H1 (cell line): ENCODE results near the gene ACHE. TPM values are rescaled to one million over a fixed set of nuclear protein-coding genes. Genes with fewer than 3 reads are reported as not detected.

Experiments used
- CTCF ChIA-PET: fragments of 300-600 bp; sonication (Branson Sonifier 250); formaldehyde crosslinking; loops from one replicate; lab custom pipeline; 2021; ENCODE audit not compliant: partially characterized antibody; lab: Charles Lee
- POLR2A ChIA-PET: fragments of 300-600 bp; sonication (Branson Sonifier 250); formaldehyde crosslinking; loops from one replicate; lab custom pipeline; 2021; ENCODE audit warnings: inconsistent platforms; ENCODE audit not compliant: partially characterized antibody; lab: Charles Lee
- DNase-seq, 2 experiments: peaks; one replicate each; pipeline versions ENCODE4 v3.0.0 to v3.0.0-alpha.2; 2010 to 2022; ENCODE audit warnings: low spot score in 2 of 2, low read depth in 1 of 2, mixed read lengths in 1 of 2
- FAIRE-seq: peaks from 2 replicates; lab custom pipeline; 2011; peaks lifted over from hg19 to GRCh38; lab: Jason Lieb, UNC
- H2AFZ ChIP-seq: 2 replicates; pipeline ENCODE4 v1.8.1; 2012; ENCODE audit warnings: low read length, inconsistent platforms
- H2AK5ac ChIP-seq: 2 replicates; pipeline ENCODE4 v1.6.1; 2013; ENCODE audit warnings: low read depth, low read length
- H2BK120ac ChIP-seq: replicated peaks from 2 replicates; pipeline ENCODE3; 2013; ENCODE audit warnings: low read depth, low read length, inconsistent platforms
- H2BK12ac ChIP-seq: 2 replicates; pipeline ENCODE4 v1.6.1; 2013; ENCODE audit warnings: low read depth, low read length
- H2BK15ac ChIP-seq: 2 replicates; pipeline ENCODE4 v1.6.1; 2013; ENCODE audit warnings: low read length
- H2BK20ac ChIP-seq: 2 replicates; pipeline ENCODE4 v1.6.1; 2013; ENCODE audit warnings: low read length
- H2BK5ac ChIP-seq: 2 replicates; pipeline ENCODE4 v1.6.1; 2013; ENCODE audit warnings: low read depth, low read length
- H3K14ac ChIP-seq: 2 replicates; pipeline ENCODE4 v1.6.1; 2013; ENCODE audit warnings: inconsistent platforms; ENCODE audit not compliant: insufficient read length
- H3K18ac ChIP-seq: 2 replicates; pipeline ENCODE4 v1.6.1; 2013; ENCODE audit warnings: low read length; ENCODE audit errors: extremely low read depth
- H3K23ac ChIP-seq: 2 replicates; pipeline ENCODE4 v1.6.1; 2013; ENCODE audit warnings: inconsistent platforms; ENCODE audit not compliant: insufficient read length
- H3K23me2 ChIP-seq: 2 replicates; pipeline ENCODE4 v1.6.1; 2013; ENCODE audit warnings: low read depth, low read length
- H3K27ac ChIP-seq: 2 replicates; pipeline ENCODE4 v1.6.1; 2011; ENCODE audit warnings: low read depth, low read length, inconsistent platforms
- H3K27me3 ChIP-seq, 4 experiments: replicated peaks in 1 of 4; 1 replicate in 1 of 4; 2 replicates in 3 of 4; pipeline versions ENCODE4 v1.6.1 to v1.8.1; 2011 to 2013; ENCODE audit warnings: low read length in 3 of 4, mild to moderate bottlenecking in 3 of 4, inconsistent platforms in 2 of 4, mixed read lengths in 2 of 4, moderate library complexity in 1 of 4; ENCODE audit not compliant: control insufficient read depth in 3 of 4, insufficient read depth in 3 of 4; ENCODE audit errors: extremely low read depth in 1 of 4
- H3K36me3 ChIP-seq, 4 experiments: 2 replicates each; pipeline versions ENCODE4 v1.6.1 to v1.8.1; 2011 to 2013; ENCODE audit warnings: mild to moderate bottlenecking in 4 of 4, low read length in 3 of 4, moderate library complexity in 2 of 4, control low read depth in 1 of 4, inconsistent platforms in 1 of 4; ENCODE audit not compliant: insufficient read depth in 4 of 4, control insufficient read depth in 2 of 4
- H3K4ac ChIP-seq: replicated peaks from 2 replicates; pipeline ENCODE3; 2013; ENCODE audit warnings: low read length, low read depth, mixed read lengths, inconsistent platforms; ENCODE audit not compliant: insufficient read length
- H3K4me1 ChIP-seq, 4 experiments: replicated peaks in 1 of 4; 1 replicate in 1 of 4; 2 replicates in 3 of 4; pipeline versions ENCODE4 v1.6.1 to v1.8.1; 2011 to 2013; ENCODE audit warnings: low read length in 3 of 4, inconsistent platforms in 2 of 4, mixed read lengths in 1 of 4; ENCODE audit not compliant: insufficient read depth in 4 of 4, control insufficient read depth in 3 of 4
- H3K4me2 ChIP-seq, 2 experiments: 2 replicates each; pipeline versions ENCODE4 v1.6.1 to v1.8.1; 2011 to 2013; ENCODE audit warnings: low read depth in 2 of 2, low read length in 2 of 2, control low read depth in 1 of 2, inconsistent platforms in 1 of 2, mild to moderate bottlenecking in 1 of 2; ENCODE audit not compliant: insufficient read depth in 1 of 2
- H3K4me3 ChIP-seq, 4 experiments: fragments of 200-600, 300-600 bp in 1 of 4; sonication (generic), shearing (Covaris generic), sonication (Bioruptor Twin) in 1 of 4; 2 replicates each; pipeline versions ENCODE4 v1.5.1 to v1.8.1; 2011 to 2016; ENCODE audit warnings: low read length in 4 of 4, low read depth in 3 of 4, control low read depth in 2 of 4, inconsistent platforms in 2 of 4, mild to moderate bottlenecking in 2 of 4, mixed read lengths in 1 of 4, moderate library complexity in 1 of 4; ENCODE audit not compliant: insufficient read depth in 2 of 4; ENCODE audit errors: extremely low read depth in 1 of 4
- H3K56ac ChIP-seq: replicated peaks from 2 replicates; pipeline ENCODE3; 2013; ENCODE audit warnings: low read depth, mild to moderate bottlenecking, mixed read lengths, low read length, inconsistent platforms; ENCODE audit not compliant: insufficient read length
- H3K79me1 ChIP-seq: 2 replicates; pipeline ENCODE4 v1.6.1; 2013; ENCODE audit warnings: low read depth, low read length, control low read depth
- H3K79me2 ChIP-seq, 2 experiments: 2 replicates each; pipeline versions ENCODE4 v1.6.1 to v1.8.1; 2012 to 2013; ENCODE audit warnings: low read length in 2 of 2, mild to moderate bottlenecking in 2 of 2, inconsistent platforms in 1 of 2; ENCODE audit not compliant: insufficient read depth in 2 of 2, control insufficient read depth in 1 of 2
- H3K9ac ChIP-seq, 4 experiments: replicated peaks in 1 of 4; 1 replicate in 1 of 4; 2 replicates in 3 of 4; pipeline versions ENCODE4 v1.6.1 to v1.8.1; 2011 to 2013; ENCODE audit warnings: low read depth in 3 of 4, low read length in 3 of 4, control low read depth in 2 of 4, mild to moderate bottlenecking in 2 of 4, moderate library complexity in 2 of 4, inconsistent platforms in 1 of 4; ENCODE audit errors: extremely low read depth in 1 of 4
- H3K9me3 ChIP-seq, 2 experiments: 2 replicates each; pipeline versions ENCODE4 v1.6.1 to v1.8.1; 2012 to 2013; ENCODE audit warnings: mild to moderate bottlenecking in 2 of 2, moderate library complexity in 2 of 2, control low read depth in 1 of 2, inconsistent platforms in 1 of 2, low read depth in 1 of 2, low read length in 1 of 2, mixed read lengths in 1 of 2; ENCODE audit not compliant: insufficient read depth in 2 of 2
- H4K20me1 ChIP-seq, 2 experiments: replicated peaks in 1 of 2; 2 replicates each; pipeline versions ENCODE3 to v1.8.1; 2011 to 2013; ENCODE audit warnings: inconsistent platforms in 2 of 2, low read length in 2 of 2, mild to moderate bottlenecking in 1 of 2; ENCODE audit not compliant: insufficient read depth in 2 of 2, control insufficient read depth in 1 of 2
- H4K5ac ChIP-seq: 2 replicates; pipeline ENCODE4 v1.6.1; 2013; ENCODE audit warnings: low read length, low read depth, mixed read lengths, inconsistent platforms; ENCODE audit not compliant: insufficient read length
- H4K8ac ChIP-seq: 2 replicates; pipeline ENCODE4 v1.8.0; 2013; ENCODE audit warnings: mild to moderate bottlenecking, moderate library complexity, low read length, inconsistent platforms; ENCODE audit not compliant: insufficient read depth; ENCODE audit errors: extremely low read depth
- H4K91ac ChIP-seq: replicated peaks from 2 replicates; pipeline ENCODE3; 2013; ENCODE audit warnings: low read length, mixed read lengths, inconsistent platforms; ENCODE audit not compliant: insufficient read length
- HDAC6 ChIP-seq: IDR thresholded peaks from one replicate; pipeline ENCODE4 v1.7.1; 2012; ENCODE audit warnings: low read depth, mild to moderate bottlenecking, inconsistent platforms, low read length, moderate library complexity
- KDM1A ChIP-seq: fragments of 200-600, 300-600 bp; sonication (generic); IDR thresholded peaks from 2 replicates; pipeline ENCODE4 v1.7.1; 2016; ENCODE audit warnings: mild to moderate bottlenecking, low read length, borderline replicate concordance
- MAX ChIP-seq: IDR thresholded peaks from 2 replicates; pipeline ENCODE4 v1.6.1; 2012; ENCODE audit warnings: inconsistent platforms
- RFX5 ChIP-seq: IDR thresholded peaks from 2 replicates; pipeline ENCODE4 v1.6.1; 2011; ENCODE audit warnings: low read depth, low read length, improper control_type of control experiment, borderline replicate concordance
- SP1 ChIP-seq: IDR thresholded peaks from 2 replicates; pipeline ENCODE4 v1.6.1; 2011; ENCODE audit warnings: low read depth, low read length
- WGBS, 2 experiments: shearing (Covaris generic) in 1 of 2; methylation state at CpG; one replicate each; pipeline versions ENCODE4 v1.1.6 to v1.1.7; 2013 to 2015; ENCODE audit warnings: low lambda C conversion rate in 2 of 2, mixed read lengths in 2 of 2, inconsistent platforms in 1 of 2, low coverage in 1 of 2, missing lambda C conversion rate in 1 of 2; ENCODE audit not compliant: insufficient replicate concordance in 2 of 2, insufficient coverage in 1 of 2, insufficient read length in 1 of 2; ENCODE audit errors: extremely low coverage in 1 of 2, missing lambda C conversion rate in 1 of 2; 5-methylcytosine and 5-hydroxymethylcytosine counted together
- polyA plus RNA-seq, 7 experiments: library from polyadenylated mRNA; depleted of rRNA in 3 of 7; stranded (reverse) in 5 of 7; unstranded in 2 of 7; fragments of >200 nt in 5 of 7; fragments of 200-250 nt in 2 of 7; gene quantifications; 1 replicate in 5 of 7; 2 replicates in 1 of 7; 4 replicates in 1 of 7; pipeline versions ENCODE4 v1.2.1 to v1.2.3, GENCODE V29; 2011 to 2013; ENCODE audit warnings: missing spikeins in 2 of 7, mixed read lengths in 2 of 7
- total RNA-seq: library from RNA; stranded (reverse); fragmentation: NEBNext Ultra II Directional; extraction: Animal tissue kit (Norgen Biotek cat#: 25700); gene quantifications from 2 replicates; pipeline ENCODE4 v1.2.1, GENCODE V29; 2021

Gene ACHE
- total and polyA plus RNA-seq, 2 of the 8 experiments (the other 6 are each of a cell fraction or from before 2014, with no cell fraction given): 1.4 to 4.3 TPM

- FAIRE-seq (no peak), DNase-seq (no peak)
- Histone ChIP-seq H4K20me1 (peaks cover 6 to 10% of the 10 kb centered on the region in 2 experiments), H3K9ac (peak overlapping the region in 3 of 4 experiments; percentile 93 to 95 (median 95); a peak in 6 of 7 replicates), H3K4ac (peak overlapping the region; percentile 5), H3K4me3 (peak overlapping the region; percentile 81 to 93 (median 91)), H4K5ac (peak overlapping the region; percentile 86), H3K18ac (no peak overlapping the region), H4K8ac (peak overlapping the region; percentile 96), H3K27ac (peak overlapping the region; percentile 93), H2AK5ac (peak overlapping the region; percentile 33; the same call in 1 of the 2 replicates), H2BK120ac (no peak overlapping the region), H2BK20ac (no peak overlapping the region), H2AFZ (no peak overlapping the region), H3K56ac (no peak overlapping the region), H3K36me3 (peaks cover 24 to 58% (median 36%) of the 10 kb centered on the region in 4 experiments), H3K79me1 (peaks cover 4% of the 10 kb centered on the region), H3K4me2 (peak overlapping the region; percentile 67 to 82), H3K9me3 (no peaks in the 10 kb centered on the region), H3K14ac (no peak overlapping the region), H3K79me2 (peaks cover 27 to 41% of the 10 kb centered on the region in 2 experiments), H4K91ac (peak overlapping the region; percentile 58), H3K27me3 (no peaks in the 10 kb centered on the region), H2BK12ac (peak overlapping the region; percentile 75; the same call in 1 of the 2 replicates), H3K23me2 (peaks cover 8% of the 10 kb centered on the region), H3K23ac (no peak overlapping the region), H2BK15ac (peak overlapping the region; percentile 9; the same call in 1 of the 2 replicates), H3K4me1 (peaks cover 0 to 9% (median 1%) of the 10 kb centered on the region in 4 experiments; a peak in 3 of 7 replicates), H2BK5ac (peak overlapping the region; percentile 92)
- CTCF ChIA-PET: no interaction called here
- no peak for TF ChIP-seq HDAC6
- TF ChIP-seq RFX5: no peak
- TF ChIP-seq SP1: no peak
- 0 out of 2 replicates have a peak, but pooled peaks have one; percentile 4 for TF ChIP-seq KDM1A
- TF ChIP-seq MAX: no peak
- POLR2A ChIA-PET: interaction anchor here (1.2 to 15.1 kb wide), 5 partner anchors 13 to 185 kb away, joined by 4 to 313 read pairs (median 6); partner anchors contain the start of genes SLC12A9 and UFSP1
- WGBS, 2 experiments: 72% methylated on average over 8 of the region's 8 CpGs; no CpG with 5 or more reads in 1 of the 2 experiments
Measured at GRCh38 chr7:100874300-100874576, 21.4 kb downstream of the ACHE start.
